MV-4-11 (cell line): ENCODE data around the gene PFAS.

ENCODE experiments used
- DNase-seq: peaks from one replicate; lab custom pipeline; 2025; lab: John Stamatoyannopoulos, UW

Gene PFAS

GRCh38 chr17:8310601-8311123 is 61.6 kb downstream of the PFAS start:
- DNase-seq, result no peak

GRCh38 chr17:8311131-8311790 is 62.2 kb downstream of the PFAS start:
- DNase-seq, result no peak

GRCh38 chr17:8312251-8312650 is 63.2 kb downstream of the PFAS start:
- no peak for DNase-seq

GRCh38 chr17:8312726-8313600 is 63.9 kb downstream of the PFAS start:
- no peak for DNase-seq

- no peak for DNase-seq
These were observed 66.0 kb downstream of the PFAS start for GRCh38 chr17:8314797-8315763.

- no peak for DNase-seq
These were observed 66.7 kb downstream of the PFAS start for GRCh38 chr17:8315764-8316217.

GRCh38 chr17:8318010-8318935 is 69.2 kb downstream of the PFAS start:
- DNase-seq, result no peak
